ENCODE data around the gene GRIK4.

- no peak for TF ChIP-seq RAD21 (conservative IDR thresholded peaks at IDR 0.05)
- no peak for TF ChIP-seq POLR2AphosphoS5 (IDR thresholded peaks at IDR 0.05)
- no peak for TF ChIP-seq CTCF (IDR thresholded peaks at IDR 0.05; ENCODE audit: poor library complexity, severe bottlenecking)
- no peak for TF ChIP-seq SMC3 (conservative IDR thresholded peaks at IDR 0.05; ENCODE audit: poor library complexity)
These were observed 318.6 kb downstream of the GRIK4 start for GRCh38 chr11:120830085-120830620.

All from neural cell (in vitro differentiated cells).